ENCODE results near the gene VAMP8. TPM values are rescaled to one million over a fixed set of nuclear protein-coding genes. Genes with fewer than 3 reads are reported as not detected.

The VAMP8 gene
- total RNA-seq, 1 experiment from 2014 or later = 52.0 TPM

GRCh38 chr2:85611705-85612587 lies 34.6 kb downstream of the VAMP8 start, which contains the start of gene C2orf68 (continued):
- TF ChIP-seq USF2 (CRISPR knock-in tag; IDR thresholded peaks at IDR 0.05) (0 out of 2 replicates have a peak, but pooled peaks have one; percentile 15), ZNF263 (CRISPR knock-in tag; IDR thresholded peaks at IDR 0.05; ENCODE audit: low read depth) (no peak), ZNF219 (CRISPR knock-in tag; IDR thresholded peaks at IDR 0.05; ENCODE audit: borderline replicate concordance) (peak; percentile 85; the same call in 1 of the 2 replicates), RORB (CRISPR knock-in tag; IDR thresholded peaks at IDR 0.05) (no peak), ZNF396 (CRISPR knock-in tag; IDR thresholded peaks at IDR 0.05; ENCODE audit: borderline replicate concordance) (no peak), AFF4 (CRISPR knock-in tag; IDR thresholded peaks at IDR 0.05; ENCODE audit: borderline replicate concordance) (0 out of 2 replicates have a peak, but pooled peaks have one; percentile 25), ZNF121 (CRISPR knock-in tag; IDR thresholded peaks at IDR 0.05) (peak; percentile 5; the same call in 1 of the 2 replicates), CREM (CRISPR knock-in tag; IDR thresholded peaks at IDR 0.05) (no peak), SOX15 (CRISPR knock-in tag; IDR thresholded peaks at IDR 0.05) (no peak), CDX4 (CRISPR knock-in tag; IDR thresholded peaks at IDR 0.05; ENCODE audit: borderline replicate concordance) (no peak; the same call in 1 of the 2 replicates), ARID4B (CRISPR knock-in tag; IDR thresholded peaks at IDR 0.05; ENCODE audit: borderline replicate concordance) (0 out of 2 replicates have a peak, but pooled peaks have one; percentile 91), ESRRA (CRISPR knock-in tag; IDR thresholded peaks at IDR 0.05; ENCODE audit: borderline replicate concordance) (0 out of 2 replicates have a peak, but pooled peaks have one; percentile 16), ZNF317 (CRISPR knock-in tag; IDR thresholded peaks at IDR 0.05; ENCODE audit: borderline replicate concordance, low read depth) (no peak; the same call in 1 of the 2 replicates), HMGXB4 (CRISPR knock-in tag; IDR thresholded peaks at IDR 0.05) (peak; percentile 67; the same call in 1 of the 2 replicates), TEAD4 (CRISPR knock-in tag; IDR thresholded peaks at IDR 0.05) (no peak), HMGA2 (CRISPR knock-in tag; IDR thresholded peaks at IDR 0.05) (no peak), NR3C1 (CRISPR knock-in tag; conservative IDR thresholded peaks at IDR 0.05; ENCODE audit: low read depth) (0 out of 2 replicates have a peak, but pooled peaks have one; percentile 67), PRRX2 (CRISPR knock-in tag; IDR thresholded peaks at IDR 0.05) (no peak), FOXP4 (CRISPR knock-in tag; IDR thresholded peaks at IDR 0.05) (no peak), ZMAT4 (CRISPR knock-in tag; IDR thresholded peaks at IDR 0.05) (no peak), ETV6 (CRISPR knock-in tag; IDR thresholded peaks at IDR 0.05) (peak; percentile 18; the same call in 1 of the 2 replicates), USF1 (CRISPR knock-in tag; IDR thresholded peaks at IDR 0.05) (peak; percentile 53)
